HepG2 (cell line): Measurements from ENCODE around the gene ZNF764. TPM values are rescaled to one million over a fixed set of nuclear protein-coding genes. Genes with fewer than 3 reads are reported as not detected.

Experiments
- ARHGAP35 ChIP-seq: sonication (generic); formaldehyde crosslinking; IDR thresholded peaks from 2 replicates; pipeline ENCODE4 v1.9.0; 2022; ENCODE audit warnings: mild to moderate bottlenecking, inconsistent platforms, moderate library complexity, missing genetic modification reagents, borderline replicate concordance
- ARNT2 ChIP-seq: sonication (generic); formaldehyde crosslinking; IDR thresholded peaks from 2 replicates; pipeline ENCODE4 v1.8.0; 2022; ENCODE audit warnings: mild to moderate bottlenecking, low read depth, missing genetic modification reagents, moderate library complexity
- ATF7-NPFF ChIP-seq: sonication (generic); formaldehyde crosslinking; IDR thresholded peaks from 2 replicates; pipeline ENCODE4 v1.8.1; 2023; ENCODE audit warnings: mild to moderate bottlenecking, low read depth, missing genetic modification reagents, moderate library complexity
- BRF2 ChIP-seq: sonication (generic); formaldehyde crosslinking; IDR thresholded peaks from 2 replicates; pipeline ENCODE4 v1.8.1; 2022; ENCODE audit warnings: mild to moderate bottlenecking, missing genetic modification reagents
- HNF4A ChIP-seq: sonication (generic); formaldehyde crosslinking; IDR thresholded peaks from 2 replicates; pipeline ENCODE4 v1.4.0; 2020; ENCODE audit warnings: missing genetic modification reagents
- HNF4G ChIP-seq, 2 experiments: sonication (generic) in 1 of 2; formaldehyde crosslinking in 1 of 2; IDR thresholded peaks; 2 replicates each; pipeline versions ENCODE4 v1.4.0 to v1.6.1; 2011 to 2020; ENCODE audit warnings: borderline replicate concordance in 2 of 2, low read depth in 2 of 2, mild to moderate bottlenecking in 2 of 2, low read length in 1 of 2, missing genetic modification reagents in 1 of 2, moderate library complexity in 1 of 2
- HOXA7 ChIP-seq: sonication (generic); formaldehyde crosslinking; IDR thresholded peaks from 2 replicates; pipeline ENCODE4 v1.8.1; 2022; ENCODE audit warnings: mild to moderate bottlenecking, missing genetic modification reagents, moderate library complexity
- KDM4B ChIP-seq: sonication (generic); formaldehyde crosslinking; IDR thresholded peaks from 2 replicates; pipeline ENCODE4 v1.4.0; 2020; ENCODE audit warnings: missing genetic modification reagents
- MAF1 ChIP-seq: sonication (generic); formaldehyde crosslinking; IDR thresholded peaks from 2 replicates; pipeline ENCODE4 v1.5.0; 2020; ENCODE audit warnings: missing genetic modification reagents, borderline replicate concordance
- MAX ChIP-seq: IDR thresholded peaks from 2 replicates; pipeline ENCODE4 v1.6.1; 2012; ENCODE audit warnings: inconsistent platforms
- MBD4 ChIP-seq: IDR thresholded peaks from 2 replicates; pipeline ENCODE4 v1.6.1; 2012; ENCODE audit warnings: low read length, inconsistent platforms, borderline replicate concordance
- PCBP1 ChIP-seq: fragments of 200-400 bp; formaldehyde crosslinking; IDR thresholded peaks from 2 replicates; pipeline ENCODE4 v1.6.1; 2017; ENCODE audit warnings: mild to moderate bottlenecking, low read depth, low read length, borderline replicate concordance
- PITX1 ChIP-seq: sonication (generic); formaldehyde crosslinking; IDR thresholded peaks from 2 replicates; pipeline ENCODE4 v1.5.1; 2020; ENCODE audit warnings: mild to moderate bottlenecking, missing genetic modification reagents
- PLRG1 ChIP-seq: fragments of 450-650 bp; conservative IDR thresholded peaks from 2 replicates; pipeline ENCODE4 v1.6.1; 2016
- RXRB ChIP-seq: IDR thresholded peaks from 2 replicates; pipeline ENCODE4 v1.6.1; 2016; ENCODE audit warnings: borderline replicate concordance, missing genetic modification reagents, missing compliant biosample characterization
- SP1 ChIP-seq, 2 experiments: fragments of 450-650 bp in 1 of 2; sonication (generic) in 1 of 2; formaldehyde crosslinking in 1 of 2; IDR thresholded peaks; 2 replicates each; pipeline versions ENCODE4 v1.4.0 to v1.6.1; 2016 to 2020; ENCODE audit warnings: missing genetic modification reagents in 1 of 2
- SRSF1 ChIP-seq: fragments of 200-400 bp; formaldehyde crosslinking; optimal IDR thresholded peaks from 2 replicates; pipeline ENCODE3; 2017; ENCODE audit warnings: mild to moderate bottlenecking, low read depth, low read length, moderate library complexity
- ZBTB21 ChIP-seq: sonication (generic); formaldehyde crosslinking; IDR thresholded peaks from 2 replicates; pipeline ENCODE4 v1.4.0; 2020; ENCODE audit warnings: missing genetic modification reagents
- ZBTB33 ChIP-seq: sonication (generic); formaldehyde crosslinking; IDR thresholded peaks from 2 replicates; pipeline ENCODE4 v1.4.0; 2020; ENCODE audit warnings: missing genetic modification reagents
- ZBTB38 ChIP-seq: sonication (generic); formaldehyde crosslinking; IDR thresholded peaks from 2 replicates; pipeline ENCODE4 v1.5.1; 2020; ENCODE audit warnings: mild to moderate bottlenecking, missing genetic modification reagents
- ZNF296 ChIP-seq: sonication (generic); formaldehyde crosslinking; conservative IDR thresholded peaks from 2 replicates; pipeline ENCODE4 v1.5.0; 2020; ENCODE audit warnings: mild to moderate bottlenecking, missing genetic modification reagents
- ZNF441 ChIP-seq: sonication (generic); formaldehyde crosslinking; IDR thresholded peaks from 2 replicates; pipeline ENCODE4 v1.7.0; 2021; ENCODE audit warnings: missing genetic modification reagents, borderline replicate concordance
- ZNF556 ChIP-seq: sonication (generic); formaldehyde crosslinking; IDR thresholded peaks from 2 replicates; pipeline ENCODE4 v1.4.0; 2020; ENCODE audit warnings: mild to moderate bottlenecking, missing genetic modification reagents, borderline replicate concordance
- ZNF580 ChIP-seq: IDR thresholded peaks from 2 replicates; pipeline ENCODE4 v1.6.1; 2016; ENCODE audit warnings: low read depth, borderline replicate concordance
- ZNF605 ChIP-seq: sonication (generic); formaldehyde crosslinking; IDR thresholded peaks from 2 replicates; pipeline ENCODE4 v1.8.0; 2022; ENCODE audit warnings: mild to moderate bottlenecking, missing genetic modification reagents
- ZNF713 ChIP-seq: sonication (generic); formaldehyde crosslinking; IDR thresholded peaks from 2 replicates; pipeline ENCODE4 v1.4.0; 2020; ENCODE audit warnings: mild to moderate bottlenecking, missing genetic modification reagents
- polyA plus RNA-seq, 8 experiments: library from polyadenylated mRNA; depleted of rRNA in 3 of 8; stranded (reverse) in 7 of 8; unstranded in 1 of 8; fragments of >200 nt; fragmentation: Illumina TruSeq in 4 of 8; extraction: Trizol in 4 of 8; gene quantifications; 2 replicates each; pipeline versions ENCODE4 v1.2.1 to v1.2.3, GENCODE V29; 2011 to 2016; ENCODE audit warnings: low read depth in 4 of 8, missing spikeins in 1 of 8, mixed read lengths in 1 of 8; ENCODE audit not compliant: insufficient read depth in 1 of 8
- total RNA-seq, 5 experiments: library from RNA; depleted of rRNA; stranded (reverse); fragments of >200 nt; fragmentation: Illumina TruSeq; extraction: Trizol; gene quantifications; 2 replicates each; pipeline ENCODE4 v1.2.3, GENCODE V29; 2016; ENCODE audit warnings: low read depth in 1 of 5

The ZNF764 gene
- total and polyA plus RNA-seq, 2 of the 13 experiments (the other 11 are each of a cell fraction or from before 2014, with no cell fraction given), result 4.1 to 9.1 TPM

GRCh38 chr16:30604316-30604947 is 46.3 kb upstream of the ZNF764 start (continued):
- peak; percentile 29 for TF ChIP-seq HNF4G (IDR thresholded peaks at IDR 0.05; ENCODE audit: borderline replicate concordance, low read depth, low read length)
- TF ChIP-seq HNF4G (CRISPR knock-in tag; IDR thresholded peaks at IDR 0.05; ENCODE audit: borderline replicate concordance, low read depth), result no peak
- TF ChIP-seq MBD4, result no peak
- no peak for TF ChIP-seq ZBTB21 (CRISPR knock-in tag)
- TF ChIP-seq SP1 (IDR thresholded peaks at IDR 0.05), result no peak
- no peak for TF ChIP-seq SP1 (CRISPR knock-in tag; IDR thresholded peaks at IDR 0.05)
- TF ChIP-seq ZNF713, result no peak
- no peak for TF ChIP-seq MAF1 (CRISPR knock-in tag)
- TF ChIP-seq ZBTB38 (CRISPR knock-in tag), result peak; percentile 96
- TF ChIP-seq ATF7-NPFF (CRISPR knock-in tag), result no peak
- no peak for TF ChIP-seq ZNF441 (CRISPR knock-in tag)
- no peak for TF ChIP-seq ARHGAP35 (CRISPR knock-in tag)
- TF ChIP-seq MAX, result peak; percentile 29; the same call in 1 of the 2 replicates
- TF ChIP-seq PITX1, result no peak
- 0 out of 2 replicates have a peak, but pooled peaks have one; percentile 22 for TF ChIP-seq HNF4A (CRISPR knock-in tag)
- no peak for TF ChIP-seq PCBP1
- no peak for TF ChIP-seq RXRB (CRISPR knock-in tag)
- no peak for TF ChIP-seq PLRG1
- TF ChIP-seq ZNF556, result no peak
- TF ChIP-seq ZNF580 (CRISPR knock-in tag), result no peak
- TF ChIP-seq ZNF296 (CRISPR knock-in tag), result no peak
- no peak for TF ChIP-seq SRSF1
- 0 out of 2 replicates have a peak, but pooled peaks have one; percentile 8 for TF ChIP-seq ZBTB33
- TF ChIP-seq BRF2 (CRISPR knock-in tag), result no peak
- TF ChIP-seq ARNT2, result no peak
- TF ChIP-seq ZNF605 (CRISPR knock-in tag), result 0 out of 2 replicates have a peak, but pooled peaks have one; percentile 9
- no peak for TF ChIP-seq KDM4B (CRISPR knock-in tag)
- TF ChIP-seq HOXA7 (CRISPR knock-in tag), result no peak
